Measurements from ENCODE around the gene SNED1.

Gene SNED1

GRCh38 chr2:241030883-241031282 is 32.5 kb downstream of the SNED1 start:
- no peak for DNase-seq

- DNase-seq = no peak
Observed at GRCh38 chr2:241031436-241032165, 33.2 kb downstream of the SNED1 start.

- DNase-seq = no peak
Observed at GRCh38 chr2:241033336-241033987, 35.0 kb downstream of the SNED1 start.

GRCh38 chr2:241033994-241034393 is 35.6 kb downstream of the SNED1 start:
- no peak for DNase-seq

- DNase-seq = no peak
Observed at GRCh38 chr2:241034490-241035141, 36.2 kb downstream of the SNED1 start.

- DNase-seq = peak; percentile 43
Observed at GRCh38 chr2:241035142-241035817, 36.9 kb downstream of the SNED1 start.

- peak; percentile 55 for DNase-seq
Observed at GRCh38 chr2:241035818-241036396, 37.5 kb downstream of the SNED1 start.

GRCh38 chr2:241036397-241036963 is 38.1 kb downstream of the SNED1 start:
- DNase-seq = peak; percentile 53

- DNase-seq = no peak
Observed at GRCh38 chr2:241036964-241037421, 38.6 kb downstream of the SNED1 start.

- no peak for DNase-seq
Observed at GRCh38 chr2:241037498-241037897, 39.1 kb downstream of the SNED1 start.

GRCh38 chr2:241038374-241039180 is 40.2 kb downstream of the SNED1 start:
- DNase-seq = no peak

- DNase-seq = no peak
Observed at GRCh38 chr2:241039416-241039815, 41.0 kb downstream of the SNED1 start.

- DNase-seq = no peak
Observed at GRCh38 chr2:241040081-241040803, 41.8 kb downstream of the SNED1 start.

- DNase-seq = peak; percentile 41
Observed at GRCh38 chr2:241041589-241042158, 43.3 kb downstream of the SNED1 start.

- no peak for DNase-seq
Observed at GRCh38 chr2:241043581-241043980, 45.2 kb downstream of the SNED1 start.

- no peak for DNase-seq
Observed at GRCh38 chr2:241047253-241048010, 49.0 kb downstream of the SNED1 start.

- no peak for DNase-seq
Observed at GRCh38 chr2:241048149-241048948, 49.9 kb downstream of the SNED1 start.

- no peak for DNase-seq
Observed at GRCh38 chr2:241048949-241049343, 50.5 kb downstream of the SNED1 start.

Data from CD4-positive, alpha-beta T cell treated with Interferon gamma for 1 hour (primary cell).